Nephron (organoid): ENCODE measurements around the gene GM2A.
"Not testable (repeated sequence)": the region's sequence is repeated elsewhere in the genome, so short reads cannot be mapped to it uniquely, and the experiment has no call there.

ENCODE experiments used
- H3K27ac Mint-ChIP-seq, 3 experiments: 2 replicates each; pipeline ENCODE4 v1.8.0; 2020; ENCODE audit warnings: mixed read lengths in 3 of 3, mild to moderate bottlenecking in 2 of 3, moderate library complexity in 1 of 3
- H3K27me3 Mint-ChIP-seq: 2 replicates; pipeline ENCODE4 v1.8.0; 2021; ENCODE audit warnings: low read depth, mild to moderate bottlenecking, moderate library complexity, mixed read lengths
- H3K36me3 Mint-ChIP-seq: 2 replicates; pipeline ENCODE4 v1.8.0; 2020; ENCODE audit warnings: low read depth, mixed read lengths
- H3K4me1 Mint-ChIP-seq: 2 replicates; pipeline ENCODE4 v1.8.0; 2020; ENCODE audit warnings: mixed read lengths
- H3K4me3 Mint-ChIP-seq, 3 experiments: 2 replicates each; pipeline ENCODE4 v1.8.0; 2020; ENCODE audit warnings: mild to moderate bottlenecking in 3 of 3, mixed read lengths in 3 of 3, moderate library complexity in 2 of 3
- H3K9me3 Mint-ChIP-seq: 2 replicates; pipeline ENCODE4 v1.8.0; 2020; ENCODE audit warnings: mixed read lengths
- CTCF ChIP-seq, 3 experiments: fragments of 200-600 bp; sonication (generic); IDR thresholded peaks; one replicate each; pipeline ENCODE4 v1.5.0; 2021; ENCODE audit warnings: antibody characterized with exemption in 3 of 3; ENCODE audit not compliant: unreplicated experiment in 3 of 3

Gene GM2A

GRCh38 chr5:151295791-151296477 is 42.9 kb downstream of the GM2A start:
- no peak overlapping the region for H3K4me3 Mint-ChIP-seq
- peaks cover 13% of the 10 kb centered on the region for H3K27me3 Mint-ChIP-seq
- no peaks in the 10 kb centered on the region for H3K36me3 Mint-ChIP-seq
- H3K4me1 Mint-ChIP-seq, result peaks cover 7% of the 10 kb centered on the region
- H3K9me3 Mint-ChIP-seq, result peaks cover 4% of the 10 kb centered on the region
- H3K27ac Mint-ChIP-seq, result peak overlapping the region in 1 of 3 experiments; percentile 26
- TF ChIP-seq CTCF (IDR thresholded peaks at IDR 0.05; ENCODE audit: unreplicated experiment in 3 of 3), result no peak

GRCh38 chr5:151296478-151296830 is 43.5 kb downstream of the GM2A start:
- Mint-ChIP-seq H3K4me1 (peaks cover 7% of the 10 kb centered on the region), H3K27me3 (peaks cover 15% of the 10 kb centered on the region), H3K36me3 (no peaks in the 10 kb centered on the region), H3K4me3 (no peak overlapping the region), H3K9me3 (peaks cover under 1% of the 10 kb centered on the region), H3K27ac (no peak overlapping the region)
- TF ChIP-seq CTCF (IDR thresholded peaks at IDR 0.05; ENCODE audit: unreplicated experiment in 3 of 3), result no peak

- Mint-ChIP-seq H3K27me3 (peaks cover 17% of the 10 kb centered on the region), H3K27ac (no peak overlapping the region), H3K4me3 (no peak overlapping the region), H3K36me3 (no peaks in the 10 kb centered on the region), H3K4me1 (peaks cover 7% of the 10 kb centered on the region), H3K9me3 (no peaks in the 10 kb centered on the region)
- no peak for TF ChIP-seq CTCF (IDR thresholded peaks at IDR 0.05; ENCODE audit: unreplicated experiment in 3 of 3)
Observed at GRCh38 chr5:151296974-151297373, 44.0 kb downstream of the GM2A start.

GRCh38 chr5:151298063-151298855 is 45.3 kb downstream of the GM2A start:
- Mint-ChIP-seq H3K4me1 (peaks cover 7% of the 10 kb centered on the region), H3K9me3 (no peaks in the 10 kb centered on the region), H3K27ac (no peak overlapping the region), H3K4me3 (no peak overlapping the region), H3K27me3 (peaks cover 24% of the 10 kb centered on the region), H3K36me3 (no peaks in the 10 kb centered on the region)
- TF ChIP-seq CTCF (IDR thresholded peaks at IDR 0.05; ENCODE audit: unreplicated experiment in 3 of 3), result peak in 2 of 3 experiments; percentile 7 to 11

- TF ChIP-seq CTCF (IDR thresholded peaks at IDR 0.05; ENCODE audit: unreplicated experiment in 3 of 3), result no peak
- H3K27me3 Mint-ChIP-seq, result peaks cover 19% of the 10 kb centered on the region
- no peaks in the 10 kb centered on the region for H3K4me1 Mint-ChIP-seq
- no peaks in the 10 kb centered on the region for H3K36me3 Mint-ChIP-seq
- H3K9me3 Mint-ChIP-seq, result no peaks in the 10 kb centered on the region
- H3K27ac Mint-ChIP-seq, result no peak within 1 kb of the TSS
- no peak within 1 kb of the TSS for H3K4me3 Mint-ChIP-seq
Observed at GRCh38 chr5:151303666-151304065, 50.7 kb downstream of the GM2A start, which contains the start of gene SLC36A3. SLC36A3 (minus strand) TSS chr5:151303766; CDS start chr5:151303354, 412 bp downstream.

GRCh38 chr5:151309266-151309665 is 56.3 kb downstream of the GM2A start:
- not testable (repeated sequence) for H3K4me1 Mint-ChIP-seq, H3K4me3 Mint-ChIP-seq, H3K27ac Mint-ChIP-seq, H3K27me3 Mint-ChIP-seq, H3K36me3 Mint-ChIP-seq
- peaks cover 20% of the 10 kb centered on the region for H3K9me3 Mint-ChIP-seq

GRCh38 chr5:151309821-151310220 is 56.8 kb downstream of the GM2A start:
- H3K27ac Mint-ChIP-seq, H3K36me3 Mint-ChIP-seq, H3K4me1 Mint-ChIP-seq, H3K4me3 Mint-ChIP-seq, H3K27me3 Mint-ChIP-seq: not testable (repeated sequence)
- H3K9me3 Mint-ChIP-seq, result peaks cover 20% of the 10 kb centered on the region
